HG03521 (cell line): ENCODE results near the gene APP.

Source experiments
- ATAC-seq: cut with Tn5 transposase; IDR thresholded peaks from one replicate; pipeline ENCODE4 v1.9.1; 2021; ENCODE audit warnings: mild to moderate bottlenecking, moderate library complexity; ENCODE audit not compliant: unreplicated experiment

The APP gene

DNA sequence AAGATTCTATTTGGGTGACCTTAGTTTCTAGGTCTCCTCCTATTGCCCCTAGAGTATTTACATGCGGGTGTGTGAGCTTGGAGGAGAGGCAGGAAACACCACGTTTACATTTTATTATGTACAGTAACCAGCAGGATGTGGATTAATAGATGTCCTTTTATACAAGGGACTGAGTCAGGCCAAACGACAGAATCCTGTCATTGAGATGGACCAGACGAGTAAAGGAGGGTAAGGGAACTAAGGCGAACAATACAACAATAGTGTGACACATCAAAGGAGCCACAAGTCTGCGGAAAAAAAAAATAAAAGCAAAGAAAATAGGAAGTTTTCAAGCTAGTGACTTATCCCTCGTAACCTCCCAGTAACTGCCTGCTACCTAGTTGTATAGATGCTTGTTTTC is 284.7 kb downstream of the APP start:
- ATAC-seq: no peak

- ATAC-seq: no peak
Measured at GRCh38 chr21:25885405-25885804, 285.2 kb downstream of the APP start.

- no peak for ATAC-seq
Measured at GRCh38 chr21:25884311-25884710, 286.3 kb downstream of the APP start.

- peak; percentile 89 for ATAC-seq
Measured at GRCh38 chr21:25881524-25882376, 288.8 kb downstream of the APP start.

DNA sequence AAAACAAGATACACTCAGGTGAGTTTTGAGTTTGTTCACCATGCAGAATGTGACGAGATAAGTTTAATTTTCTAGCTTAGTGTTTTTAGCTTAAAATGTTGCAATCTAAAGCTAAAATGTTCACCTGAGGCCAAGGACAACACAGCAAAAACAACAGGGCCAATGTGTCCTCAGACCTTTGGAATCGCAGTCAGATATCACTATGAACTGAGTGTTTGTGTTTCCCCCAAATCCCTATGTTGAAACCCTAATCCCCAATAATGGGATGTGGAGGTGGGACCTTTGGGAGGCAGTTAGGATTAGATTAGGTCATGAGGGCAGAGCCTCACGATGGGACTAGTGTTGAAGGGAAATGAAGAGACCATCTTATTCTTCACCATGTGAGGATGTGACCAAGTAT is 291.4 kb downstream of the APP start:
- no peak for ATAC-seq

- ATAC-seq: no peak
Measured at GRCh38 chr21:25878344-25878743, 292.2 kb downstream of the APP start.

DNA sequence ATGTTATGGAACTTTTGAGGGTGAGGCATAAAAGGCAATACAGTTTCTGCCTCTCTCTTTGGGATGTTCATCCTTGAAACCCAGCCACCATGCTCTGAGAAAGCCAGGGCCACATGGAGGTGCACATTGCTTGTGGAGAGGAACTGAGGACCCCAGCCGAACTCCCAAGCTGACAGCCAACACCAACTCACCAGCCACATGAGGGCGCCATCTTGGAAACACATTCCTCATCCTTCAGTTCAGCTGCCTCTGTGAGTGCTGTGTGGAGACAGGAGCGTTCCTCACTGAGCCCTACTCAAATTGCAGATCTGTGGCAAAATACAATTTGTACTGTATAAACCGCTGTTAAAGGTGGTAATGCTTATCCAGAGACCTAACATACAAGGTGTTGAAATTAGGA is 298.3 kb downstream of the APP start:
- no peak for ATAC-seq

GRCh38 chr21:25871566-25871965 is 299.0 kb downstream of the APP start:
- ATAC-seq: no peak

DNA sequence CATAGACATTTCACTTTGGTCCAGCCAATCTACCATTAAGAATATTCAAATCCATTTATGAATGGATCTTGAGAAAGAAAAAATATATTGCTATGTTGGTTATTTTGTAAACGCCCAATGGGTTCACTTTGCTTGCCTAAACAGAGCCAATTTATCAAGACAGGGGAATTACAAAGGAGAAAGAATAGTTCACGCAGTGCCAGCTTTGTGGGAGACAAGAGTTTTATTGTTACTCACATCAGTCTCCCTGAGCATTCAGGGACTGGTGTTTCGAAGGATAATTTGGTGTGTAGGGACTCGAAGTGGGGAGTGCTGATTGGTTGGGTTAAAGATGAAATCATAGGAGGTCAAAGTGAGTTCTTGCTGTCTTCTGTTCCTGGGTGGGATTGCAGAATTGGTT is 300.5 kb downstream of the APP start:
- no peak for ATAC-seq

DNA sequence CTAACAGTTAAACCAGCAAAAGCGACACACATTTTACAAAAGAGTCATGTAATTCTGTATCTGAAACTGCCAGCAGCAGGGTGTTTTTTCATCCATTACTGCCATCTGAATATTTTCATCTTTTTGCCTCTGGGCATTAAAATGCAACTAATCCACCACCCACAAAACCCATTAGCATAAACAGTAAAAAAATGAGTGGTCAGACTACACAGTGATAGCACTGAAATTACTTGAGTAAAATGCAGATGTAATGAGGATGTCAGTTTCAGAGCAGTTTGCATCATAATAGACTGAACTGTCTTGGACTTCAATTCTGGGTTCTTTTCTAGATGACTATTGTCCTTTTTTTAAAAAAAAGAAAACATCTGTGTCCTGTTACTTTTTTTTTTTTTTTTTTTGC is 303.5 kb downstream of the APP start:
- ATAC-seq: no peak

DNA sequence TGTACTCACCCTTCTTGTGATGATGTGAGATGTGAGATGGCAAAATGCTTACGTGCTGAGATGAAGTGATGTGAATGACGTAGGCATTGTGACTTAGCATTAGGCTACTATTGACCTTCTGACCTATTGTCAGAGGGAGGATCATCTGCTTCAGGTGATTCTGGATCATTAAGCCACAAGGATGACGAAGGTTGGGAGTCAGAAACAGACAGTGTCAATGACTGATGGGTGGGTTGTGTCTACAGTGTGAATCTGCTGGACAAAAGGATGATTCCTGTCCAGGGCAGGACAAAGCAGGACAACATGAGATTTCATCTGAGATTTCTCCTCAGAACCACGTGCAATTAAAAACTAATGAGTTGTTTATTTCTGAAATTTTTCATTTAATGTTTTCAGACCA is 306.8 kb downstream of the APP start:
- no peak for ATAC-seq

DNA sequence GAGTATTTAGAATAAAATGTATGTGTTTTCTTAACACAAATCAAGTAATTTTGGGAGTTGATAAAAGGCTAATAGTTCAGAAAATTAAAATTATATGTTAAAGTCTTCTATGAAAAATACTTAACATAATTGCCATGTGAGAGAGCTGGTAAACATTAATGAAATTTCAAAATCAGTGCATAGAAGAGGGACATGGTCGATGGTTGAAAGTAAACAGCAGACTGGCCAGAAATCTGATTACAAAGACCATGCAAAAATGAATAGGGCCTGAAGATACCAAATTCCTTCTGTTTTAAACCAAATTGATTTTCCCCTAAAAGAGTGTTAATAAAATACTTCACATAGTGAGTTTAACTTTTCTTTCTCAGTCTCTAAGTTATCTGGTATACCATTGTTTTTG is 307.5 kb downstream of the APP start:
- no peak for ATAC-seq

DNA sequence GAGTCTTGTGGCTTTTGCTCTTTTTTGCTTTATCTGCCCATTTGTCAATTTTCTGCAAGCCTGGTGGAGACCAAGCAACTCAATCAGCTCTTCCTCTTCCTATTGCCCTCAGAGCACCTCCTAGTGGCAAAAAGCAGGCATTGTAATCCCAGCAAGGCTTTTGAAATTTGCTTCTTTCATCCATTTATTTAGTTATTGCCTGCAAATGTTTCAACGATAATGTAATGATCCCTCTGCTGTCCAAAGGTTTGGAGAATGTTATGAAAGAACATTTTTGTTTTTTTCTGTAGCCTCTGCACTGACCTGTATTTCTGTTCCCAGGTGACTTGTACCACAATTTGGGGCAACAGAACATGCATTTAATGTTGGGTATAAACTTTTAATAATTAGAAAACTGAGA is 308.0 kb downstream of the APP start:
- no peak for ATAC-seq

DNA sequence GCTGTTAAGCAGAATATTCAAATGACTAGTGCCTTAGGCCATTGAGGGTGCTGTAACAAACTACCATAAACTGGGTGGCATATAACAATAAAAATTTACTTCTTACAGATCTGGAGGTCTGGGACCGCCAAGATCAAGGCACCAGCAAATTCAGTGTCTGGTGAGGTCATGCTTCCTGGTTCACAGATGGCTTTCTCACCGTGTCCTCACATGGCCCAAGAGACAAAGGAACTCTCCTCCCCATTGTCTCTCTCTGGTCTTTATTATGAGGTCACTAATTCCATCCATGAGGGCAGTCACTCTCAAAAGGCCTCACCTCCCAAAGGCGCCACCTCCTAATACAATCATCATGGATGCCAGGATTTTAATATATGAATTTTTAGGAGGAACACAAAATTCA is 308.5 kb downstream of the APP start:
- no peak for ATAC-seq

GRCh38 chr21:25859235-25859929 is 311.2 kb downstream of the APP start:
- no peak for ATAC-seq

- no peak for ATAC-seq
Measured at GRCh38 chr21:25858325-25858724, 312.2 kb downstream of the APP start.

- ATAC-seq: no peak
Measured at GRCh38 chr21:25857308-25858074, 313.1 kb downstream of the APP start.

DNA sequence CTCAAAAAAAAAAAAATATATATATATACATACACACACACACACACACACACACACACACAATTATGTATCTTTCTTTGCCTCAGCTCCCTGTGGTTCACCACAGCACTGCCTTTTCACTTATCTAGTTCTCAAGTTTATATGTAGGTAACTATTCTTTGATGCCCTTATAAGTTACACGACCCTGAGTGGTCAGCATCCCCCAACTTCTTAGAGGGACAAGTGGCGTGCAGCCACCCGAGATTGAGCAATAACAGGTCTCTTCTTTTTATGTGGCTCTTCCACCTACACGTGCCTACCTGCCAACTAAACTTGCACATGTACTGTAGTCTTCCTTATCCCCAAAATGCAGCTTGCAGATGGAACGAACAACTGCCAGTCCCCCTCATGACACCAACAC is 315.0 kb downstream of the APP start:
- no peak for ATAC-seq

DNA sequence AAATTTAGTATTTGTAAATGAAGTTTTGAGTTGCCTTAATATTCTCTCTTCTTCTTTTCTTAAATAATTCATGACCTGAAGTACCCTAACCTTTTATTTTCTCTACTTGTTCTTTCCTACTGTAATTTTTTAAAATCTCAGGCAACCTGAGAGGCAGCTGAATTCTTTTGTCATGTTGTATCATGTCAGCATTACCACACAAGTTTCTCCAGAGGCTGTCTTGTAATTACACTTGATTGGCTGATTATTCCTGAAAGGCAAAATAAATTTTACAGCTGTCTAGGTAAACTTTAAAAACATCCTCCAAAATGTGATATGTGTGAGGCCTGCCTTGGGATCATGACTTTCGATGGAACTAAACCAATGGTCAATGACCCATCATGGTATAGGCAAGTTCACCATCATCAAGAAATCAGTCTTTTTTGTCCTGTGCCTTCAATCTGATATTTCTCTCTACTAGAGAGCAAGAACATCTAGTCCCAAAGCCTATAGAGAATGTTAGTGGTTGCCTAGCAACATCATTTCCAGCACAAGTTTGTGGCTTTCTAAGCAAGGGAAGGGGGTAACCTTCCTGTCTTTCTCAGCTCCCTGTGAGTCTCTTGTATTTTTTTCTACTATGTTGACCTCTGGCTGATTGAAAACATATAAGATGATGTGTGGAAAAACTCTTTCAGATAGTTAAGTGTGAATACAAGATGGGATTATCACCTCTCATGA is 320.3 kb downstream of the APP start:
- no peak for ATAC-seq

DNA sequence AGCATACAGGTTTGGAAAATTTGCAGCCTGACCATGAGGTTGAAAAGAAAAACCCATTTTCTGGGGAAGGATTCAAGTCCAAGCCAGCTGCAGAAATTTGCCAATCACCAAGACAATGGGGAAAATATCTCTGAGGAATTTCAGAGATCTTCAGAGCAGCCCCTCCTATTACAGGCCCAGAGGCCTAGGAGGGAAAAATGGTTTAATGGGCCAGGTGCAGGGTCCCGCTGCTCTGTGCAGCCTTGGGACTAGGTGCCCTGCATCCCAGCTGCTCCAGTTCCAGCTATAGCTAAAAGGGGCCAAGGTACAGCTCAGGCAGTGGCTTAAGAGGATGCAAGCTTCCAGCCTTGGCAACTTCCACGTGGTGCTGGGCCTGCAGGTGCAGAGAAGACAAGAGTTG is 322.3 kb downstream of the APP start:
- ATAC-seq: no peak

DNA sequence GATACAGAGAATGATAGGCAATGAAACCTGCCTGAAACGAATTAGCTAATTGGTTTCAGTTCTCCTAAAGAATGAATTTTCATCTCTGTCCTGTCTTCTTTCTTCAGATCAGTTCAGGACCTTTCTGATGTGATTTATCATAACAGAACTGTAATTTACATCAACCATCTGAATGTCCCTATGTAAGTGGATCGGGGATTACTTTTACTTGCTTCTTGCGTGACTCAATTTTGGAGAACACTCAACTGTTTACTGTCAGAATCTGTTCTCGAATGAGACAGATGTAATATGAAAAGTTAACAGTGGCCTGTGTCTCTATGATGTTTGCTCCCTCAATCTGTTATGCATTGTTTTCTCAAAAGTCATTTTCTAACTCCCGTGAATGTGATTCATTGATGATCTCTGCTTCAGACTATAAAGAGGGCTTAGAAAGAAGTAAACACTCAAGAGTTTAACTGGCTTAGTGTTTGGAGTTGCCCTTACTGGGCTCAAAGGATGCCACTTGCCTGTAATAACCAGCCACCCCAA is 324.8 kb downstream of the APP start:
- ATAC-seq: no peak
